HUES6 (cell line): Measurements from ENCODE around the gene ST3GAL2.
"Not testable (repeated sequence)": the region's sequence is repeated elsewhere in the genome, so short reads cannot be mapped to it uniquely, and the experiment has no call there.

ENCODE experiments used
- H3K27ac ChIP-seq: 2 replicates; pipeline ENCODE4 v1.7.0; 2013; ENCODE audit warnings: low read depth, mild to moderate bottlenecking, low read length, inconsistent platforms
- H3K27me3 ChIP-seq: 2 replicates; pipeline ENCODE4 v1.6.1; 2013; ENCODE audit warnings: low read length; ENCODE audit not compliant: control insufficient read depth, insufficient read depth
- H3K36me3 ChIP-seq: 2 replicates; pipeline ENCODE4 v1.6.1; 2013; ENCODE audit warnings: low read length; ENCODE audit not compliant: control insufficient read depth, insufficient read depth
- H3K4me1 ChIP-seq: 2 replicates; pipeline ENCODE4 v1.6.1; 2013; ENCODE audit warnings: low read length; ENCODE audit not compliant: control insufficient read depth, insufficient read depth
- H3K4me3 ChIP-seq: 2 replicates; pipeline ENCODE4 v1.5.1; 2013; ENCODE audit warnings: low read depth, low read length
- H3K9ac ChIP-seq: one replicate; pipeline ENCODE4 v1.6.1; 2013; ENCODE audit warnings: mild to moderate bottlenecking, low read length
- H3K9me3 ChIP-seq: 2 replicates; pipeline ENCODE4 v1.6.1; 2013; ENCODE audit warnings: low read depth, low read length; ENCODE audit not compliant: control insufficient read depth, insufficient read depth

ST3GAL2 gene

GRCh38 chr16:70466805-70467076, 27.8 kb upstream of the ST3GAL2 start:
- peaks cover 10% of the 10 kb centered on the region for H3K36me3 ChIP-seq
- H3K27ac ChIP-seq = no peak overlapping the region
- no peak overlapping the region for H3K4me3 ChIP-seq
- H3K4me1 ChIP-seq = no peaks in the 10 kb centered on the region
- H3K9ac ChIP-seq = no peak overlapping the region
- no peaks in the 10 kb centered on the region for H3K9me3 ChIP-seq
- no peaks in the 10 kb centered on the region for H3K27me3 ChIP-seq

DNA sequence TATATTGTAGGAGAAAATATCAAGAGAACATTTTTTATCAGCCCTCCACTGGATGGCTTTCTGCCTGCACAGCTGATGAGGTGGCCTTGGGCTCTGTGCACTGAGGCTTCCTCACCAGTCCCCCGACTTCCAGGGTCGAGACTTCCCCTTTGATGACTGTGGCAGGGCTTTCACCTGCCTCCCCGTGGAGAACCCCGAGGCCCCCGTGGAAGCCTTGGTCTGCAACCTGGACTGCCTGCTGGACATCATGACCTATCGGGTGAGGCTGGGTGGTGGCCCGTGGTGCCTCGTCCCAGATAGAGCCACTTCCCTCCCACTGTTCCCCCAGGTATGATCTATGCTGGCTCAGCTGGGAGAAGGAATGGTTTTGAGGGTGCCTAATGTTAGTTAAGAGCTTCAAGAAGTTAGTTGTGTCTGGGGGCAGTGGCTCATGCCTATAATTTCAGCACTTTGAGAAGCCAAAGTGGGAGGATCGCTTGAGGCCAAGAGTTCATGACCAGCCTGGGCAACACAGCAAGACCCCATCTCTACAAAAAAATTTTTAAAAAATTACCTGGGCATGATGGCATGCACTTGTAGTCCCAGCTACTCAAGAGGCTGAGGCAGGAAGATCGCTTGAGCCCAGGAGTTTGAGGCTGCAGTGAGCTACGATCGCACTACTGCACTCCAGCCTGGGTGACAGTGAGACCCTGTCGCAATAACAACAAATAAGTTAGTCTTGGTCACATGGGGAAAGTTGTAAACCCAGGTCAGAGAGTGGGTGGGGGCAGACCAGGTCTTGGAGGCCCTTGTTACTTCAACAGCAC, 27.3 kb upstream of the ST3GAL2 start:
- Histone ChIP-seq H3K27me3 (no peaks in the 10 kb centered on the region), H3K4me1 (peaks cover 2% of the 10 kb centered on the region; the same call in 1 of the 2 replicates), H3K9me3 (no peaks in the 10 kb centered on the region), H3K27ac (no peak overlapping the region), H3K9ac (no peak overlapping the region), H3K36me3 (peaks cover 10% of the 10 kb centered on the region), H3K4me3 (no peak overlapping the region)

GRCh38 chr16:70463235-70463634, 24.3 kb upstream of the ST3GAL2 start:
- no peaks in the 10 kb centered on the region for H3K27me3 ChIP-seq
- no peaks in the 10 kb centered on the region for H3K9me3 ChIP-seq
- peaks cover 5% of the 10 kb centered on the region; the same call in 1 of the 2 replicates for H3K4me1 ChIP-seq
- H3K27ac ChIP-seq = no peak overlapping the region
- no peak overlapping the region for H3K9ac ChIP-seq
- H3K4me3 ChIP-seq = no peak overlapping the region
- H3K36me3 ChIP-seq = peaks cover 10% of the 10 kb centered on the region

DNA sequence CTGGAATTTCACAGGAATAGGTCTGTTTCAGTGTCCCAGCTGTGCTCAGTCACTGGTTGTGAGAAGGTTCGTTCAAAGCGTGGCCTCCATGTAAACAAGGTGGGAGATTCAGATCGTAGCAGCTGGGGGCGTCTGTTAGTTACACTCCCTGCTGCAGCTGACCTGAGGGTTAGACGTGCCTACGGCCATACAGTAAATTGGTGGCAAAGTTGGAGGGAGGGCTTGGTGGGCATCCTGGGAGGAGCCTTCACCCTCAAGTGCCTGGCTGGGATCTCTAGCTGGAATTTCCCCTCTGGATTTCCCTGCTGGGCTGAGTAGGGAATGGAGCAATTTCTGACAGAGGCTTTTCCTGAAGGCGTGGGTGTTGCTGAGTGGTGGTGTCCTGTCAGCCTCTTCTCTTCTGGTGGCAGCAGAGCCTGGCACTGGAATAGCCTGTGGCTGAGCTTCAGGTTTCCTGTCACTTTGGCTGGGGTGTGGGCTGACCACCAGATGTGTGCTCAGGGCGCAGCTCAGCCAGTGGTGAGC, 21.9 kb upstream of the ST3GAL2 start:
- Histone ChIP-seq H3K27ac (no peak overlapping the region), H3K4me3 (no peak overlapping the region), H3K9me3 (no peaks in the 10 kb centered on the region), H3K4me1 (peaks cover 5% of the 10 kb centered on the region; the same call in 1 of the 2 replicates), H3K36me3 (peaks cover 10% of the 10 kb centered on the region), H3K9ac (no peak overlapping the region), H3K27me3 (no peaks in the 10 kb centered on the region)

GRCh38 chr16:70457446-70458166, 18.7 kb upstream of the ST3GAL2 start:
- Histone ChIP-seq H3K27ac (no peak overlapping the region), H3K27me3 (no peaks in the 10 kb centered on the region), H3K9me3 (no peaks in the 10 kb centered on the region), H3K9ac (no peak overlapping the region), H3K36me3 (no peaks in the 10 kb centered on the region), H3K4me1 (peaks cover 12% of the 10 kb centered on the region), H3K4me3 (no peak overlapping the region)

GRCh38 chr16:70455910-70456309, 17.0 kb upstream of the ST3GAL2 start:
- Histone ChIP-seq H3K9me3 (no peaks in the 10 kb centered on the region), H3K4me3 (no peak overlapping the region), H3K9ac (no peak overlapping the region), H3K36me3 (no peaks in the 10 kb centered on the region), H3K27me3 (no peaks in the 10 kb centered on the region), H3K27ac (no peak overlapping the region), H3K4me1 (peaks cover 7% of the 10 kb centered on the region)

DNA sequence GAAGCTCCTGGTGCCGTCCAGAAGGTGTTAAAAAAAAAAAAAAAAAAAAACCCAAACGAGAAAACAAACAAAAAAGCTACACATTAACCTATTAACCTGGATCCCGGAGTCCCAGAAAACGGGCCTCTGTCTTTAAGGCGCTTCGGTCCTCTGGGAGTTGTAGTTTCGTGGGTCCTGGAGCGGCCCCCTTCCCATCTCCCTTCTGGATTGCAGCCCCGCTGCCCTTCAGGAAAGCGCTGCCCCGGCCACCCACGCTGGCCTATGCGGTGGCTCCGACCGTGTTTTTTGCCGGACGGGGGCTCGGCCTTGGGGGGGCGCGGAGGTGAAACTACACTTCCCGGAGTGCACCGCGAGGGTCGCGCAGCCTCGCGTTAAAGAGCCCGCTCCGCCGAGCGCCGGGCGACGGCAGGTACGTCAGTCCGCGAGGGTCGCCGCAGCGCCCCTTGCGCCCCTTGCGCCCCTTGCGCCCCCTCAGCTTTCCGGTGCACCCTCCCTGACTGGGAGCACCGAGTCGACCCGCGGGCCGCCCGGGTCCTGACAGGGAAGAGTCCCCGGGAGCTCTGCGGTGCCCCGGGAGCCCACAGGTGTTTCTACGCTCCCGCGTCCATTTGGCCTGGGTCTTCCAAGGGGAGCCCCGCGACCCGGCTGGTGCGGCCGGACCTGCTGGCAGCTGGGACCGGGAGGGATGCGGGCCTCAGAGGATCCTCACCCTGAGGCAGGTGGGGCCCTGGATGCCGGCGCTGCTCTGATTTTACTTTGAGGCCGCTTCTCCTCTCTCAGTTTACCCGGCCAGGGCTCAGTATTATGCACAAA, 15.5 kb upstream of the ST3GAL2 start, which contains the start of gene FCSK:
FCSK (plus strand) TSS at position 374 of the 813 bp plus-strand sequence. CDS start 8,596 bp downstream, outside the sequence.
- Histone ChIP-seq H3K9me3 (no peaks in the 10 kb centered on the region), H3K4me1 (peaks cover 7% of the 10 kb centered on the region), H3K9ac (peak within 1 kb of the TSS; percentile 98), H3K27ac (peak within 1 kb of the TSS; percentile 100), H3K27me3 (no peaks in the 10 kb centered on the region), H3K4me3 (peak within 1 kb of the TSS; percentile 87), H3K36me3 (no peaks in the 10 kb centered on the region)

GRCh38 chr16:70453892-70454221, 15.0 kb upstream of the ST3GAL2 start:
- peak overlapping the region; percentile 87 for H3K4me3 ChIP-seq
- peak overlapping the region; percentile 100 for H3K27ac ChIP-seq
- no peaks in the 10 kb centered on the region for H3K9me3 ChIP-seq
- no peaks in the 10 kb centered on the region for H3K36me3 ChIP-seq
- peak overlapping the region; percentile 98 for H3K9ac ChIP-seq
- H3K4me1 ChIP-seq = peaks cover 7% of the 10 kb centered on the region
- H3K27me3 ChIP-seq = no peaks in the 10 kb centered on the region

DNA sequence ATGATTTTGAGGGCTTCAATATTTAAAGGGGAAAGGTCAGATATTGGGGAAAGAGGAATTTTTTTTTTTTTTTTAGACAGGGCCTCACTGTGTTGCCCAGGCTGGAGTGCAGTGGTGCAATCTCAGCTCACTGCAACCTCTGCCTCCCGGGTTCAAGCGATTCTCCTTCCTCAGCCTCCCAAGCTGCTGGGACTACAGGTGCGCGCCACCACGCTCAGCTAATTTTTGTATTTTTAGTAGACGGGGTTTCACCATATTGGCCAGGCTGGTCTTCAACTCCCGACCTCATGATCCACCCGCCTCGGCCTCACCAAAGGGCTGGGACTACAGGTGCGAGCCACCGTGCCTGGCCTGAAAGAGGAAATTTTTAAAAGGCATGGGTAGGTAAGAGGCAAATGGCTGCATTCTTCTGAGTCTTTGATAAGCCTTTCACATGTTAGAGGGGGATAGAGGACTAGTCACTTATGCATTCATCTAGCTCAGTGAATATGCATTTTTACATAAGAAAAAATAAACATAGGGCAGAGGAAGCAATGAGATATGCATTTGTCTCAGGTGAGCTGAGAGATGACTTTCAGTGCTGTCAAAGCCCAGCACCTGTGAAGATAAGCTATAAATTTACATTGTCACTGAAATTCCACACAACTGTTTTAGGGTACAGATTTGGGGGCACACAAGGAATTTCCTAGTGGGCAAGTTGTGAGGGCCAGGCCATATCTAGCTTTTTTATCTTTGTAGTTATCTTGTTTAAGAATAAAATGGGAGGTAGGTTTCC, 14.4 kb upstream of the ST3GAL2 start:
- H3K9me3 ChIP-seq = no peaks in the 10 kb centered on the region
- peaks cover 7% of the 10 kb centered on the region for H3K4me1 ChIP-seq
- no peak overlapping the region for H3K27ac ChIP-seq
- H3K4me3 ChIP-seq = peak overlapping the region; percentile 87
- no peaks in the 10 kb centered on the region for H3K27me3 ChIP-seq
- peak overlapping the region; percentile 98 for H3K9ac ChIP-seq
- H3K36me3 ChIP-seq = no peaks in the 10 kb centered on the region

DNA sequence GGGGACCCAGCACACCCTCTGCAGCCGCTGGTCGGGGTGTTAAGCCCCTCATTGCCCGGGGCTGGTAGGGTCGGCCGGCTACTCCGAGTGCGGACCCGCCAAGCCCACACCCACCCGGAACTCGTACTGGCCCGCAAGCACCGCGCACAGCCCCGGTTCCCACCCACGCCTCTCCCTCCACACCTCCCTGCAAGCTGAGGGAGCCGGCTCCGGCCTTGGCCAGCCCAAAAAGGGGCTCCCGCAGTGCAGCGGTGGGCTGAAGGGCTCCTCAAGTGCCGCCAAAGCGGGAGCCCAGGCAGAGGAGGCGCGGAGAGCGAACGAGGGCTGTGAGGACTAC, 12.1 kb upstream of the ST3GAL2 start:
- not testable (repeated sequence) for H3K27me3 ChIP-seq, H3K4me3 ChIP-seq, H3K27ac ChIP-seq, H3K9ac ChIP-seq, H3K36me3 ChIP-seq, H3K9me3 ChIP-seq
- peaks cover 12% of the 10 kb centered on the region for H3K4me1 ChIP-seq
